Breast epithelium (tissue), 4 donors: Measurements from ENCODE around the gene PLCXD3. TPM values are rescaled to one million over a fixed set of nuclear protein-coding genes. Genes with fewer than 3 reads are reported as not detected.

ENCODE experiments used
- DNase-seq, 2 donors: peaks; one replicate each; pipeline ENCODE4 v3.0.0-alpha.2; 2019; ENCODE audit warnings: low spot score in 2 of 2
- H3K27ac ChIP-seq, 2 donors: fragments of 200-600 bp; sonication (generic) in 1 of 2; one replicate each; pipeline ENCODE4 v1.5.1; 2016 to 2019; ENCODE audit warnings: mild to moderate bottlenecking in 1 of 2
- H3K27me3 ChIP-seq, 2 donors: fragments of 200-600 bp; sonication (generic) in 1 of 2; one replicate each; pipeline versions ENCODE4 v1.5.1 to v1.6.0; 2017 to 2019; ENCODE audit warnings: control low read depth in 1 of 2, mild to moderate bottlenecking in 1 of 2
- H3K36me3 ChIP-seq: fragments of 200-600 bp; one replicate; pipeline ENCODE4 v1.5.1; 2019
- H3K4me1 ChIP-seq, 2 donors: fragments of 200-600 bp; sonication (generic); one replicate each; pipeline ENCODE4 v1.5.1; 2016 to 2019; ENCODE audit warnings: control low read depth in 1 of 2
- H3K4me3 ChIP-seq, 3 donors: fragments of 200-600 bp; sonication (generic); 1 replicate in 2 of 3; 2 replicates in 1 of 3; pipeline ENCODE4 v1.5.1; 2016 to 2019; ENCODE audit warnings: mild to moderate bottlenecking in 3 of 3, moderate library complexity in 2 of 3
- H3K9me3 ChIP-seq, 2 donors: fragments of 200-600 bp; sonication (generic) in 1 of 2; one replicate each; pipeline ENCODE4 v1.5.1; 2016 to 2019; ENCODE audit warnings: control low read depth in 1 of 2
- CTCF ChIP-seq, 3 donors: fragments of 450-650 bp; IDR thresholded peaks; one replicate each; pipeline ENCODE4 v1.5.1; 2016 to 2017; ENCODE audit warnings: antibody characterized with exemption in 3 of 3, mild to moderate bottlenecking in 3 of 3, moderate library complexity in 3 of 3
- POLR2A ChIP-seq: fragments of 450-650 bp; IDR thresholded peaks from one replicate; pipeline ENCODE4 v1.6.1; 2016; ENCODE audit warnings: antibody characterized with exemption, mild to moderate bottlenecking, moderate library complexity
- POLR2AphosphoS5 ChIP-seq, 3 donors: sonication (generic); formaldehyde crosslinking; IDR thresholded peaks; one replicate each; pipeline ENCODE4 v1.6.1; 2017; ENCODE audit warnings: antibody characterized with exemption in 3 of 3
- intact Hi-C: fragments of 100-400 bp; cut with DNase I; formaldehyde crosslinking; loops from one replicate; pipeline ENCODE4 v1.15.1; 2023; ENCODE audit warnings: low total_unique reads
- total RNA-seq, 3 donors: library from RNA; depleted of rRNA; stranded (reverse); fragments of >200 nt; gene quantifications; one replicate each; pipeline ENCODE4 v1.1.0, GENCODE V29; 2016

PLCXD3 gene
- total RNA-seq, 3 donors from 2014 or later, result 2.0 to 6.6 (median 3.8) TPM

DNA sequence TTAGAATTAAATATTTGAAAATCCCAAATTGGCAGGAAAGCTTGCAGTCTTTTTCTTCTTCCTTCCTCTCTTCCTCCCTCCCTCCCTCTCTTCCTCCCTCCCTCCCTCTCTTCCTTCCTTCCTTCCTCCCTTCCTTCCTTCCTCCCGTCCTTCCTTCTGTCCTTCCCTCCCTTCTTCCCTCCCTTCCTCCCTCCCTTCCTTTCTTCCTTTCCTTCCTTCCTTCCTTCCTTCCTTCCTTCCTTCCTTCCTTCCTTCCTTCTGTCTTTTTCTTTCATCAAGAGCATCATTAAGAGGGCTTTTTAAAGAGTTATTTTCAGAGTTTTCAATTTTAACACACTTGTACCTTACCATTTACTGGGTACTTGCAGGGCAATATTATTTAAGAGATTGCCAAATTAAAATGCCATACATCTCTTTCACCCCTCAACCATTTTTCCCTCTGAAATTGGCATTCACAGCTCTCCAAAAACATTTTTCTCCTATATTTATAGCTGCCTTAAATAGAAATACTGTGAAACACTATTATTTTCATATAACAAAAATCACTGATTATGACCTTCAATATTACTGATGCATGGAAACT, 197.8 kb downstream of the PLCXD3 start:
- H3K4me1 ChIP-seq, result no peaks in the 10 kb centered on the region
- DNase-seq, result no peak
- no peaks in the 10 kb centered on the region for H3K36me3 ChIP-seq
- intact Hi-C loops, result loop anchor here (5.0 kb wide), 1 partner anchor 1940 kb away; no protein-coding TSS in a partner anchor
- no peaks in the 10 kb centered on the region for H3K9me3 ChIP-seq
- TF ChIP-seq CTCF (IDR thresholded peaks at IDR 0.05), result no peak
- TF ChIP-seq POLR2A, result no peak
- TF ChIP-seq POLR2AphosphoS5 (IDR thresholded peaks at IDR 0.05), result no peak
- H3K27ac ChIP-seq, result no peak overlapping the region
- no peaks in the 10 kb centered on the region for H3K27me3 ChIP-seq
- no peak overlapping the region for H3K4me3 ChIP-seq

- Histone ChIP-seq H3K4me3 (no peak overlapping the region), H3K27me3 (no peaks in the 10 kb centered on the region), H3K9me3 (no peaks in the 10 kb centered on the region), H3K36me3 (no peaks in the 10 kb centered on the region), H3K4me1 (no peaks in the 10 kb centered on the region), H3K27ac (no peak overlapping the region)
- intact Hi-C loops, result loop anchor here (5.0 kb wide), 1 partner anchor 1940 kb away; no protein-coding TSS in a partner anchor
- DNase-seq, result no peak
- TF ChIP-seq POLR2AphosphoS5 (IDR thresholded peaks at IDR 0.05), result no peak
- TF ChIP-seq POLR2A, result no peak
- no peak for TF ChIP-seq CTCF (IDR thresholded peaks at IDR 0.05)
These were observed 198.3 kb downstream of the PLCXD3 start for GRCh38 chr5:41312066-41312465.

GRCh38 chr5:41309275-41309674, 201.1 kb downstream of the PLCXD3 start:
- intact Hi-C loops, result no loop called here

DNA sequence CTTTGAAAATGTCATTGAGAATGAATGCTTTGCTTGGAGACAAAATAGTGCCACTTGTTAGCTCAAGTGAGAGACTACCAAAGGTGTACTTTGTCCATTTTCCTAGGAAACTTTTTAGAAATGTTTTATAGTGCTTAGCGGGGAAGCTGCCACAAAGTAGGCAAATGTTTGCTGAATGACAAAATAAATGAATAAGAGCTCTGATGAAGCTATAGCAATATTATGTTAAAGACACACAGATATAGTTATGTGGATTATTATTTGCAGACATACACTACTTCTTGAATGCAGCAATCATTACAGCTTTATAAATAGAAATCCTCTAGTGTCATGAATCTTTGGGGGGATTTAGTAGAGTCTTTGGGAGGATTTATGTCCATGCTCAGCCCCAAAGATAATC, 204.4 kb downstream of the PLCXD3 start:
- no peak for DNase-seq
- no peak overlapping the region for H3K27ac ChIP-seq
- intact Hi-C loops, result no loop called here
- TF ChIP-seq POLR2A, result no peak
- no peak for TF ChIP-seq POLR2AphosphoS5 (IDR thresholded peaks at IDR 0.05)
- no peak for TF ChIP-seq CTCF (IDR thresholded peaks at IDR 0.05)
- no peaks in the 10 kb centered on the region for H3K4me1 ChIP-seq
- no peaks in the 10 kb centered on the region for H3K36me3 ChIP-seq
- H3K27me3 ChIP-seq, result no peaks in the 10 kb centered on the region
- H3K9me3 ChIP-seq, result no peaks in the 10 kb centered on the region
- no peak overlapping the region for H3K4me3 ChIP-seq

More at GRCh38 chr5:41309275-41309674, 201.1 kb downstream of the PLCXD3 start:
- no peak for TF ChIP-seq POLR2AphosphoS5 (IDR thresholded peaks at IDR 0.05)
- no peak for TF ChIP-seq POLR2A
- no peak for TF ChIP-seq CTCF (IDR thresholded peaks at IDR 0.05)
- Histone ChIP-seq H3K27ac (no peak overlapping the region), H3K27me3 (no peaks in the 10 kb centered on the region), H3K4me3 (no peak overlapping the region), H3K9me3 (no peaks in the 10 kb centered on the region), H3K36me3 (no peaks in the 10 kb centered on the region), H3K4me1 (no peaks in the 10 kb centered on the region)
- no peak for DNase-seq

DNA sequence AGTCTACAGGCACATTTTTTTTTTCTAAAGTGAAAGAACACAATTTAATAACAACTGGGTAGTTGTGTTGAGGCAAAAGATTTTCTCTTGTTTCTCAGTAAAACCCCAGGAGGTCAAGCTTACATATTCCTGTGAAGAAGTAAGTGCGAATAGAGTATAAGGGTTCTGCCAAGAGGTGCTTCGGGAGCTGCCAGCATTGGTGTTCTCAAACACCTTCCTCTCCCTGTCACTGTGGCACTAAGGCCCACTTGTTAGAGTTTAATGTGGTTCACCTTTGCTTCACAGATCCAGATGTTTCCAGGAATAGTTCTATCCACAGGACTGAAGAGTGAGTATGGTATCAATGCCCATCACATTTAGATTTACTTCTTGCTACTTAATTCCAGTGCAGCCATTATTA, 205.3 kb downstream of the PLCXD3 start:
- Histone ChIP-seq H3K27me3 (no peaks in the 10 kb centered on the region), H3K4me1 (no peaks in the 10 kb centered on the region), H3K27ac (no peak overlapping the region), H3K9me3 (no peaks in the 10 kb centered on the region), H3K4me3 (no peak overlapping the region), H3K36me3 (no peaks in the 10 kb centered on the region)
- intact Hi-C loops, result no loop called here
- DNase-seq, result no peak
- TF ChIP-seq CTCF (IDR thresholded peaks at IDR 0.05) (no peak), POLR2AphosphoS5 (IDR thresholded peaks at IDR 0.05) (no peak), POLR2A (no peak)
